HG03432 (cell line): ENCODE results near the gene NECTIN3.

Source experiments
- ATAC-seq: cut with Tn5 transposase; IDR thresholded peaks from one replicate; pipeline ENCODE4 v1.9.1; 2021; ENCODE audit warnings: mild to moderate bottlenecking, moderate library complexity; ENCODE audit not compliant: unreplicated experiment

Gene NECTIN3, protein sequence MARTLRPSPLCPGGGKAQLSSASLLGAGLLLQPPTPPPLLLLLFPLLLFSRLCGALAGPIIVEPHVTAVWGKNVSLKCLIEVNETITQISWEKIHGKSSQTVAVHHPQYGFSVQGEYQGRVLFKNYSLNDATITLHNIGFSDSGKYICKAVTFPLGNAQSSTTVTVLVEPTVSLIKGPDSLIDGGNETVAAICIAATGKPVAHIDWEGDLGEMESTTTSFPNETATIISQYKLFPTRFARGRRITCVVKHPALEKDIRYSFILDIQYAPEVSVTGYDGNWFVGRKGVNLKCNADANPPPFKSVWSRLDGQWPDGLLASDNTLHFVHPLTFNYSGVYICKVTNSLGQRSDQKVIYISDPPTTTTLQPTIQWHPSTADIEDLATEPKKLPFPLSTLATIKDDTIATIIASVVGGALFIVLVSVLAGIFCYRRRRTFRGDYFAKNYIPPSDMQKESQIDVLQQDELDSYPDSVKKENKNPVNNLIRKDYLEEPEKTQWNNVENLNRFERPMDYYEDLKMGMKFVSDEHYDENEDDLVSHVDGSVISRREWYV

DNA sequence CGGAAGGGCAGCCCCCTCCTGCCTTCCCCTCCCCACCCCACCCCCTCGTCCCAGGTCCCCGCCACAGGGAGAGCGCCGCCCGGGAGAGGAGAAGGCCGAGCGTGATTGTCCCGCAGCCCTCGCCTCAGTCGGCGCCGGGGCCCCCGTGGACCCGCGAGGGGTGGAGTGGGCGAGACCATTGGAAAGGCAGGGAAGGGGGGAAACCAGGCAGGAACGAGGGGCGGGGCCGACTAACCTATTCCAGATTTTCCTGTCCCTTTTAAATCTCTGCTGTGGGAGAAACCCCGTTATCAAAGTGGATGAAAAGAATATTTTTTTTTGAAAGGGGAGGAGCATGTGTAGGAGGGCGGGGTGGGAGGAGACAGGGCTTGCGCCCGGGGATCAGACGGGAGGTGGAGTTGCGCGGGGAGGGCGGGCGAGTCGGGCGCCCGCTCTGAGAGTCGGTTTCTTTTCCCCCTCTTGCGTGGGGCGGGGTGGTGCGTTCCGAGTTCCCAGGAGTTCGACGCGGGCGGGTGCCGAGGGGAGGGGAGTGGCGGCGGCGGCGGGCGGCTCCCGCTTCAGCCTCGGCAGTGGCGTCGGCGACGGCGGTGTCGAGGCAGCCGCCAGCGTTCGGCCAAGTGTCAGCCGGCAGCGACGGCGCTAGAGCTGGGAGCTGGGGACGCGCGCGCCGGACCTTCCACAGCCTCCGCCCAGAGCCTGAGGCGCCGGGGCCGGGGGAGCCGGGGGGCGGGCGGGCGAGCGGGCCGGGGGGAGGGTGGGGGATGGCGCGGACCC is at the start of gene NECTIN3:
TSS of gene NECTIN3 (plus strand) at position 560 of the 774 bp plus-strand sequence. CDS start at position 762, 202 bp downstream.
- ATAC-seq, result peak; percentile 93

DNA sequence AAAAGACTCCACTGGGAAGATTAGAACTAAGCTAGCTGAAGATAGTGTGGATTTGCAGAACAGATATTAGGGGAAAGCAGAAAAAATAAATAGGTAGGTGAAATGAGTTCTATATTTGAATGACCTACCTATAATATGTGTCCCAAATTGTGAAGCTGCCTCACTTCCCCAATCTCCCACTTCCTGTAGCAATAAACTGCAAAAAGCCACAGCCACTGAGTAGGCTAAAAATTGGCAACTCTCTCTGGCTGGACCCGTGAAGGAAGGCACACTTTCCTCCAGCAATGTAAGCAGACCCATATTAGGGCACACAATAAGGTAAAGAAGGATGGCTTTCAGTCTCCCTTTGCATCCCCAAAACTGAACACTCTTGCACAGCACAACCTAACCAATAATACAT is 43.7 kb upstream of the NECTIN3 start:
- no peak for ATAC-seq

DNA sequence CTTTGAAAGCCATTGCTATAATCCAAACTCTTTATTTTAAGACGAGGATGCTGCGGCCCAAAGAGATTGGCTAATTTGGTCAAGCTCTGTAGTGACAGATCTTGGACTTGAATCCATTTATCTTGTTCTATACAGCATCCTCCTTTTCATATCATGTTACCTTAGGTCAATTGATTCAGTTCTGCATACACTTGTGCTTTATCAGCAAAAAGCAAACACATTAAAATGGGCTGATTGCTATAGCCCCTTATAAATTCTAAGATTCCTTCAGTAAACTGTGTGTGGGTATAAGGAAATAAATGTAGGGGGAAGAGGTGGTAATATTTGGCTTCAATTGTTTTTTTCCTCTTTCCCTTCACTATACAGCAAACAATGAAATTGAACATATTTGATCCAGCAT is 40.1 kb upstream of the NECTIN3 start:
- ATAC-seq, result no peak

DNA sequence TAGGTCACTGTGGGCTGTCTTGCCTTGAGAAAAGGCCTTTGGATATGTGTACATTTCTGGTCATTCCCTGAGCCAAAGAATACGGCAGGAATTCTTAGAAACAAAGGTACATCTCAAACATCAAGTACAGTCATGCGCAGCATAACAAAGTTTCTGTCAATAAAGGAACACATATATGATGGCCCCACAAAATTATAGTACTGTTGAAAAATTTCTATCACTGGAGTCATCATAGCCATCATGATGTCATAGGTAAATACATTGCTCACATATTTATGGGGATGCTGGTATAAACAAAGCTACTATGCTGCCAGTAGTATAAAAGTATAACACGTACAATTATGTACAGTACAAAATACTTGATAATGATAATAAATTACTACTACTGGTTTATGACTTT is 38.9 kb upstream of the NECTIN3 start:
- no peak for ATAC-seq

DNA sequence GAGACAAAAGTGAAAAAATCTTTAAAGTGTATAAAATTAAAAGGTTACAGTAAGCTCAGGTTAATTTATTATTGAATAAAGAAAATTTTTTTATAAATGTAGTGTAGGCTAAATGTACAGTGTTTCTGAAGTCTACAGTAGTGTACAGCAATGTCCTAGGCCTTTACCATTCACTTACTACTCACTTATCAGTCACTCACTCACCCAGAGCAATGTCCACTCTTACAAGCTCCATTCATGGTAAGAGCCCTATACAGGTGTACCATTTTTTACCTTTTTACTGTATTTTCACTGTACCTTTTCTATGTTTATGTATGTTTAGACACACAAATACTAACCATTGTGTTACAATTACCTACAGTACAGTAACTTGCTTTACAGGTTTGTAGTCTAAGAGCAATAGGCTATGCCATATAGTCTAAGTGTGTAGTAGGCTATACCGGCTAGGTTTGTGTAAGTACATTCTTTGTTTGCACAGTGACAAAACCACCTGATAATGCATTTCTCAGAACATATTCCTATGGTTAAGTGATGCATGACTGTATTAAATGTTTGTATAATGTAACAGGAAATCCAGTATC is 38.1 kb upstream of the NECTIN3 start:
- no peak for ATAC-seq

DNA sequence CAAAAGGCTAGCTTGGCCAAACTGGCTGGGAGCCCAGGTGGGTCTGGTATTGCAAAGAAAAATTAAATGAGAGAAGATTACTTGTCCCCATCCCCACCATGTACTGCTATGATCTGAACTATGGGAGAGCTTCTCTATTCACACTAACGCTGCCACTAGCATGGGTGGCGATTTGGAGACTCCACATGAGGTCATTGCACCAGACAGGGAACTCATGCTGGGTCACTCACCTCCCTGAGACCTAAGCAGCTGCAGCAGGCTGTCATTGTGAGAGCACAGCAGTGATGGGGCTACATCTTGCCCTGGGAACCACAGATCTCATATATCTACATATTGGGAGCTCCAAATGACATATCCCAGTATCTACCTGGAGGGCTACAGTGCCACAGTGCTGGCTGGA is 36.3 kb upstream of the NECTIN3 start:
- ATAC-seq, result peak; percentile 16

DNA sequence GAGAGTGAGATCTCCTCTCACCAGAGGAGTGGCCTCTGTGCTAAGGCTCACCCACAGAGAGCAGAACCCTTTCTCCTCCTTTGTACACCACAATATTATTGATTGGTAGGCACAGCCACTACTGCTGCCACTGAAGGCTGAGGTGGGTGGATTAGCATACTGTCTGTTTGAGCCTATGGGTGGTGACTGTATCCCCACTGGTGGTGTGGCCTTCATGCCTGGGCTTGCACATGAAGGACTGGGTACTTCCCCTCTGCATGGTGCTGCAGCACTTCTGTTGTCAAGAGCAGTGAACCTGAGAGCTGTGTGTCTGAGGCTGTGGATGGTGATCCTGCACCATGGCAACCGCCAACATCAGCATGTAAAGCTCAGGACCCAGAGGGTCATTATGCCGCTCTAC is 35.7 kb upstream of the NECTIN3 start:
- ATAC-seq, result peak; percentile 76

DNA sequence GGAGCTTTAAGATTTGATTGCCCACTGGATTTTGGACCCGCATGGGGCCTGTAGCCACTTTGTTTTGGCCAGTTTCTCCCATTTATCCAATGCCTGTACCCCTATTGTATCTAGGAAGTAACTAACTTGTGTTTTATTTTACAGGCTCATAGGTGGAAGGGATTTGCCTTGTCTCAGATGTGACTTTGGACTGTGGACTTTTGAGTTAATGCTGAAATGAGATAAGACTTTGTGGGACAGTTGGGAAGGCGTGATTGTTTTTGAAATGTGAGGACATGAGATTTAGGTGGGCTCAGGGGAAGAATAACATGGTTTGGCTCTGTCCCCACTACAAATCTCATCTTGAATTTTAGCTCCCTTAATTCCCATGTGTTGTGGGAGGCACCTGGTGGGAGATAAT is 30.7 kb upstream of the NECTIN3 start:
- no peak for ATAC-seq

DNA sequence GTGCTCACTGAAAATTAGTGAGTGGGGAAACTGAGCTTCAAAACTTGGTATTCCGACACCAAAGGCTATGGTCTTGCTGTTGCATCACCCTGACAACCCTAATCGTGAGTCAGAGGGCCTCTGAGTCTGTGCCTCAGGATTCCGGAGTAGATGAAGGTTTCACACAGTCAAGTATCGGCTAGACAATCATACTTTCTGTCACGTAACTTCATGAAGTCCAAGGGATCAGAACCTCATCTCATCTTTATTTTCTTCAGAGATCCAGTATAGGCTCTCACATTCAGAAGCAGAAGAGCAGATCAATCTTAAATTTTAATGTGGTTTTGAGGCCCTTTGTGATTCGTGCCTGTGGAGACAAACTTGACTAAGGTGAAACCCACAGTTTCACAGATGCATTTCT is 26.1 kb upstream of the NECTIN3 start:
- ATAC-seq, result no peak

DNA sequence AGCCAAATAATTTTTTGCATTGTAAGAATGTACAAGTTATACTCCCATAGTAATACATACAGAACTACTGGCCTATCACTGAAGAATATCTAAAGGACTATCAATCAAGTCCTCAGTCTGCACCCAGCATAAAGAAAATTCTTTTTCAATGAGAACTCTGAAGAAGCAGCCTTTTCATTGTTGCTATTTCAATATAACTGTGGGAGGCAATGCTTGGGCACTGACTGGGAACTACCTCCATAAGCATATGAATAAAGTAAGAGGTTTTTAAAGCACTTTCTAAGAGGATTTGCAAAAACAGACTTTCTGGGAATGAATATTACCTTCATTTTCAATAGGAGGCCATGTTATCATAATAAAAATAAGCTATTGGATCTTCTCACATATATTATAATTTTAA is 24.6 kb upstream of the NECTIN3 start:
- no peak for ATAC-seq

DNA sequence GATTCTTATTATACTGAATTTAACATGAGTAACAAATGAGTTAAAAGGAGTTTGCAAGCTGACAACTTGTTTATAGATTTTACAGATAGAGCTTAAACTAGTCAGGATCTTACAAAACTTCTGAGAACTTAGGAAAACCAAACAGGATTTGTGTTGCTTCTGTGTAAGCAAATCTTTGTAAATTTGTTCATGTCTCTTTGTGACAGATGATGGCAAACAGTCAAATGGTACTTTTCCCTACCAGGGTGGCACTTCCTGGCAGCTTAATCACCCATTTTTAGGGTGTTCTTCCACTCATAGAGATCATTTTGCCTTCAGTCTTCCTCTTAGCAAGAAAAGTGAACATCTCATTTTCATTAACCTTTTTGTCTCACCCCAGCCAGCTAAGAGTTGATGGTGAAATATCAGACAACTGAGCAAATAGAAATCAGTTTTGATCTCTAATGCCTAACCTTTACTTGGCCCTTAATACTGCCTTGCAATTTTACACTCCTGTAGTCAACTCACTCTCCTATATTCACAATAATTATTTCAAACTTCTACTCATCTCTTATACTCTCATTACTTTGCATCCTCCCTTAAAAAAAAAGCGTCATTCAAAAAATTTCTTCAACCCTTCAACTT is 23.7 kb upstream of the NECTIN3 start:
- ATAC-seq, result no peak

DNA sequence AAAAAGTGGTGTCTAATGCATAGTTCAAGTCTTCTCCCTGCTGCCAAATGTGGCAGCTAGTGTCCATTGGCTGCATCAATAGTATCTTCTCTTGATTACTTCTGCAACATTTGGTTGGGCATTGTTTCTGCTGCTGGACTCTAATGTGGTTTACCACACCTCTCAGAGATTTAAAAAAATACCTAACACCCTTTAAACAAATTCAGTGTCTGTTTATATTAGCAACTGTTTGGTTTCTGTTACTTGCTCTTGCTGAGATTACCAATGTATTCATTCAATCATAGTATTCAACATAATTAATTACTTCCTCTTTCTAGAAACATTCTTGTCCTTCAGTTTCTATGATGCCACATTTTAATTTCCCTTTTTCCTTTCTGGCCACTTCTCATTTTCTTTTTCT is 20.3 kb upstream of the NECTIN3 start:
- ATAC-seq, result no peak

DNA sequence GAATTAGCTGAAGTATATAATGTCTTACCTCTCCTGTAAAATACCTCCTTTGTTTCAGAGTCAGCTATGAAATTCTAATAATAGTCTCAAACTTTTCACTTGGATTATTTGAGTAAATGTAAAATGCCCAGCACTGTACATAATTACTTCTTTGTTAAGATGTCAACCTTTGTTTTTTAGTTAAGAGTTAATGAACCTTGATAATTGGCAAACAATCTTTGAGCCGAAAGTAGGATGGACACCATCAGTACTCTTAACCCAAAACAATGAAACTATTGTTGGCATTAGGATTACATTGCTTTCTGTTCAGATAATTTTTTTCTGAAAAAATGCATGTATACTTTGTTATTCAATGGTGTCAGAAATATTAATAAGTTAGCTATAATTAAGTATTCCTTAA is 3.0 kb upstream of the NECTIN3 start:
- no peak for ATAC-seq

DNA sequence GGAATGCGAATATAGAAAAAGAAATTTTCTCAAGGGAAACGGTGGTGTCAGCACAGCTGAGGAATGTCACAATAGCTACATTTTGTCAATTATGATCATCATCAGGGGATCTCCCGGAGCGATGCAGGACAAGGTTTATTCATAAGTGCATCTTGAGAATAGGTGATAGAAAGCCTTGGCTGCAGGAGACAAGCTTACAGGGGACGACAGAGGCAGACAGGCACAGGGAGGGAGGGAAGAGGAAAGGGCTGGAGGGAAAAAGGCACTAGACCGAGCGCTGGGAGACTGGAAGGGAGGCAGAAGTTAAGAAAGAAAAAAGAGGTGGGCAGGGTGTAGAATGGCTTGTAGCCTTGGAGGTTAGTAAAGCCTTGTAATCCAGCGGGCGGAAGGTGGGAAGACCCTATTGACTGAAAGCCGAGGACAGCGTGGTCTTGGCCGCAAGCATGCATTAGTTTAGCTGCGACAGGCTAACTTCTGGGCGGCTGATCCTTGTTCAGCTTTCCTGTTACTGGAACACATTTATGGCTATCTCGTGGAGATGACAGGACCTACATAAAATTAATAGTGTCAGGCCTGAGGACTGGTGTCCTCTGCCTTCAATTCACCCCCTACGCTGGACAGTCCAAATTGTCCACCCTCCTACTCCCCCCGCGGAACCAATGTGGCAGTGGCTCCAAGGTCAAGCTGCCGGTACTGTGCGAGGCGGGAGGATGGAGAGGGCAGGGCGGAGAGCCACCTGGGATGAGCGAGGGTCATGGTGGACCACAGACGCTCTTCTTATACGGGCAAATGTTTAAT is 1.4 kb upstream of the NECTIN3 start:
- no peak for ATAC-seq

DNA sequence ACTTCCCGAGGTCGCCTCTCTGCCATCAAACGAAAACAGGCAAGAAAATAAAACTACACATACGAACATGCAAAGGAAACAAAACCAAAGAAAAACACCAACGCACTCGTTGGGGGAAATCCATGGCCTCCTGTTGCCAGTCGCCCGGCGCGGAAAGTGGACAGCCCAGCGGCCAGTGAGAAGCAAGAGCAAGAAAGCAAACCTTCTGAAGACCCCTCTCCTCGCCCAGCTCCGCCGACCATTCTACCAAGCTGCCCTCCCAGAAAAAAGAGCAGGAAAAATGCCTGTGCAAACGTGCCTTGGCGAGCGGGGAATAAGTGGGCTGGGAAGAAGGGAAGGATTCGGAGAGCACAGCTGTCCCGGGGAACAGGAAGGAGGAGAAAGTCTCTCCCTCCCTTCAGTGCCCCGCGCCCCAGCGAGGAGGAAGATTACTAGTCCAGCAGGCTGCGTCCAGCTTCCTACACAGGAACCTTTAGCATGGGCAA is 802 bp upstream of the NECTIN3 start:
- ATAC-seq, result no peak

DNA sequence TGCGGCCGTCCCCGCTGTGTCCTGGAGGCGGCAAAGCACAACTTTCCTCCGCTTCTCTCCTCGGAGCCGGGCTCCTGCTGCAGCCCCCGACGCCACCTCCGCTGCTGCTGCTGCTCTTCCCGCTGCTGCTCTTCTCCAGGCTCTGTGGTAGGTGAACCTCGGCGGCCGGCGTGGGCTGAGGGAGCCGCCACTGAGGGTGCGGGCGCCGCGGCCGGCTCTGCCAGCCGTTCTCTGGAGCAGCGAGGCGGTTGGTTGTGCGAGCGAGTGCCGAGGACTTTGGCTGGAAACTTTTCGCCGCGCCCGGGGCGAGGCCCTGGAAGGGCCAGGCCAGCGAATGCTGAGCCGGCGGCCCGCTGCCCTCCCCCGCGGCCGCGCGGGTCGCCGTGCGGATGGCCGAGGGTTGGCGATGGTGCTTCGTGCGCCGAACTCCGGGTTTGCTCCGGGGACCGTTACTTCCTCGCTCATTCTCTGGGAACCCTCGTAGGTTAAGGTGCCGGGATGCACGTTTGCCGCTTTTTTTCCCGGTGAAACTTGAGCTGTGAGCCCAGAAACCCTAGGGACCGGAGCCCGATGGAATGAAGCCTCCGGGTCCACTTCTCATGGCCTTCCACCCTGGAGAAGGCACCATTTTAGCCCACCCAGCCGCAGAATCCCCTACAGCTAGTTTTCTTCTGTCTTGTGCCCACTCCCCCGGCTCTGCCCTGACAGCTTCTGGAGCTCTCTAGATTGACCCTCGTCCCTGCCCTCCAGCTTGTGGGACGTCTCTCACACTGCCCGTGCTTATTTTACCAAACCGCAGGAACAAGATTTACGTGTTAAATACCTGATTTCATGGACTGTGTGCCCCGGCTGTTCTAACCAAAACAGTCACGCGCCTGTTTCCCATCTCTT is 660 bp downstream of the NECTIN3 start:
- ATAC-seq, result peak; percentile 34

DNA sequence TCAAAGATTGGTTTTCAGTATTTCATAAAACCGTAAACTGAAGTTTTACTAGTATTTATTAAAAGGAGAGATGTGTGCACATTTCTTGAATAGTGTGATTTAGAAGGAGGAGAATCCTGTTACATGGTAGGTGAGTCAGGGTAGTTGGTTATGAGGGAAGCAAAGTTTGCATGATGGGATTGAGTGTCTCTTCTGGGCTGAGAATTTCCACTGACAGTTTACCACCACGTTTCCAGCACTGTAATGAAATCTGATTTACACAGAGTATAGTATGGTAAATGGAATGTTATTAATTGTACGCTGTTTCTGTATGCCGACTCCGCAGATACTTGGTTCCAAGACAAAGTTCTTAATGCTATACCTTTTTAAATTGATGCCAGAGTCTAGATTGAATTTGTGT is 1.6 kb downstream of the NECTIN3 start:
- ATAC-seq, result no peak

DNA sequence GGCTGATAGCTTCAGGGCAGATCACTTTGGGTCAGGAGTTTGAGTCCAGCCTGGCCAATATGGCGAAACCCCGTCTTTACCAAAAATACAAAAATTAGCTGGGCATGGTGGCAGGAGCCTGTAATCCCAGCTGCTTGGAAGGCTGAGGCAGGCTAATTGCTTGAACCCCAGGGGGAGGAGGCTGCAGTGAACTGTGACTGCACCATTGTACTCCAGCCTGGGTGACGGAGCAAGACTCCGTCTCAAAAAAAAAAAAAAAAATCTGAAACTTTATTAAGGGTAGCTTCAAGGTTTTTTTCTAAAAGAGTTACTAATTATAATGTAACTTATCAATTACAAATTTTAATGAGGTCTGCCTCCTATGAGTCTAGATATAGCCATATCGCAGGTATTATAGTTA is 5.1 kb downstream of the NECTIN3 start:
- ATAC-seq, result no peak

DNA sequence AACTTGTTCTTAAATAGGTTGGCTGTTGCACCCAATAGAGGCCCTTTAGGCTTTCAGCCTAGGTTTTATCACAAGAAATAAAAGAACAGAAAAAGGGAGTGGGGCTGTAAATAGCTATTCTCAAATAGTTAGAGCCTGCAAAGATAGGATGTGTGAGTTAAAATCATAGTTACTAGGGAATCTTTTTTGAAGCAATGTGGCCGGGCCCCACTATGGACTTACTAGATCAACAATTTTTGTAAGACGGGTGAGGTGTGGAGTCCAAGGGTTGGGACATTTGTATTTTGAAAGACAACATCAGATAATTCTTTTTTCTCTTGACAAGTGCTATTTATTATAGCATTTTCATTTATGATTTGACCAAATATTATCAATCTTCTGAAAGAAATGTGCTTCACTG is 5.8 kb downstream of the NECTIN3 start:
- no peak for ATAC-seq
